Effector memory CD8-positive, alpha-beta T cell (primary cell): ENCODE measurements around the gene CLCN4.

Experiments used
- ATAC-seq: fragments of 150-1000 bp; cut with Tn5 transposase; replicated peaks from 2 replicates; pipeline ENCODE4 v1.10.0; 2021; ENCODE audit warnings: mild to moderate bottlenecking, moderate library complexity
- DNase-seq, 3 experiments: peaks; one replicate each; pipeline ENCODE4 v3.0.0; 2021
- H3K27ac Mint-ChIP-seq, 2 donors: one replicate each; pipeline ENCODE4 v1.8.0; 2022; ENCODE audit warnings: mild to moderate bottlenecking in 2 of 2, mixed read lengths in 2 of 2, moderate library complexity in 2 of 2
- H3K27me3 Mint-ChIP-seq, 2 donors: one replicate each; pipeline ENCODE4 v1.8.0; 2022; ENCODE audit warnings: mixed read lengths in 2 of 2
- H3K36me3 Mint-ChIP-seq: one replicate; pipeline ENCODE4 v1.8.0; 2022; ENCODE audit warnings: mild to moderate bottlenecking, moderate library complexity, mixed read lengths; ENCODE audit not compliant: insufficient read depth
- H3K4me1 Mint-ChIP-seq, 2 donors: one replicate each; pipeline ENCODE4 v1.8.0; 2022; ENCODE audit warnings: low read depth in 2 of 2, mixed read lengths in 2 of 2
- H3K4me3 Mint-ChIP-seq, 2 donors: one replicate each; pipeline ENCODE4 v1.8.0; 2022; ENCODE audit warnings: mild to moderate bottlenecking in 2 of 2, mixed read lengths in 2 of 2, moderate library complexity in 2 of 2
- H3K9me3 Mint-ChIP-seq, 2 donors: one replicate each; pipeline ENCODE4 v1.8.0; 2022; ENCODE audit warnings: mixed read lengths in 2 of 2

The CLCN4 gene

DNA sequence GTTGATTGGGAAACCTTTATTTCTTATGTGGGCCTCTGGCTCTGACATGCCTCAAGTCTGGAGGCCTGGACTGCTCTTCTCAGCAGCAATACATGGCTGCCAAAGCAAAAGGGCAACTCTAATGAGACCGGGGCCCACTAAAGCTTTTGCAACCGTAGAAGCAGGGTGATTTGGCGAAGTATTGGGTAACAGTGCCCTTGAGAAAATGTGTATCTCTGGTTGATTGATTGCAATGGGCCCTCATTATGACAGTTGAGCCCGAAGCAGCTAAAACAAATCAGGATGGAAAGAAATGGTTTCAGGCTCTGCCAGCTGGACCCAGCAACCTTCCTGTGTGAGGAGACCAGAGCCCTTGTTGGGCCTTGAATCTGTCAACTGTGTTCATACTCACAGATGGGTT lies 73.4 kb downstream of the CLCN4 start:
- H3K9me3 Mint-ChIP-seq, result peaks cover 0 to 7% of the 10 kb centered on the region in 2 donors
- DNase-seq, result no peak
- H3K4me1 Mint-ChIP-seq, result no peaks in the 10 kb centered on the region
- no peaks in the 10 kb centered on the region for H3K36me3 Mint-ChIP-seq
- no peak for ATAC-seq
- H3K27ac Mint-ChIP-seq, result no peak overlapping the region
- H3K4me3 Mint-ChIP-seq, result no peak overlapping the region
- peaks cover 6 to 8% of the 10 kb centered on the region in 2 donors for H3K27me3 Mint-ChIP-seq

DNA sequence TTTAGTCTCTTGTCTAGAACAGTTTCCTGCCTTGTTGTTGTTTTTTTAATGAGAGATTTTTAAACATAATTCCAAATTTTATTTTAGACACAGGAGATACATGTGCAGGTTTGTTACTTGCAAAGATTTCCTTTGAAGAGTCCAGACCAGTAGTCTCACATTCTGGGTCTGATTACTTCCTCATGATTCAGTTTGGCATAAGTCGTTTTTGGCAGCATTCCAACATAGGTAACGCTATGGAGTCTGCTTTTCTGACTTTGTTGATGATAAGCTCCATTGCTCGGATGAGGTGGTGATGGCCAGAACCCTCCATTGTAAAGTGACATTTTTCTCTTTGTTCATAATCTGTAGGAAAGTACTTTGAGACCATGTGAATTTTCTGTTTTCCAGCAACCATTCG lies 74.7 kb downstream of the CLCN4 start:
- peaks cover 0 to 2% of the 10 kb centered on the region in 2 donors for H3K9me3 Mint-ChIP-seq
- no peak overlapping the region for H3K27ac Mint-ChIP-seq
- no peaks in the 10 kb centered on the region for H3K4me1 Mint-ChIP-seq
- peaks cover under 1 to 2% of the 10 kb centered on the region in 2 donors for H3K27me3 Mint-ChIP-seq
- ATAC-seq, result no peak
- no peak for DNase-seq
- no peak overlapping the region for H3K4me3 Mint-ChIP-seq
- H3K36me3 Mint-ChIP-seq, result no peaks in the 10 kb centered on the region

DNA sequence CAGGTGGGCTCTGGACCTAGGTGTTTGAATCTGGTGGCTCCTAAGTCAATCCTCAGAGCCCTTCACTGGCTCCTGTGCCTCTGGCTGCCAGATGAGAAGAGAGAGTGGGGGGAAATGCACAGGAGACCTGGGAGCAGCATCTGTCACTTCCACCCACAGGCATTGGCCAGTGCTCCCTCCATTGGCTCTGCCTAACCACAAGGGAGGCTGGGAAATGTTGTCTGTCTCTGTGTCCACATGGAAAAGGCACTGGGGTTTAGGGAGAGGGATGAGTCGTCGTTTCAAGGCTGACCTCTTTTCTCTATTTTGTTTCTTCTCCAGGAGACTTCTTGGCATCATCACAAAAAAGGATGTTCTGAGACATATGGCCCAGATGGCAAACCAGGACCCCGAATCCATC lies 76.4 kb downstream of the CLCN4 start:
- no peaks in the 10 kb centered on the region for H3K9me3 Mint-ChIP-seq
- H3K4me3 Mint-ChIP-seq, result no peak overlapping the region
- H3K27ac Mint-ChIP-seq, result no peak overlapping the region
- no peaks in the 10 kb centered on the region for H3K4me1 Mint-ChIP-seq
- DNase-seq (no peak), ATAC-seq (no peak)
- H3K36me3 Mint-ChIP-seq, result no peaks in the 10 kb centered on the region
- no peaks in the 10 kb centered on the region for H3K27me3 Mint-ChIP-seq

GRCh38 chrX:10233696-10234095 lies 76.9 kb downstream of the CLCN4 start:
- Mint-ChIP-seq H3K36me3 (no peaks in the 10 kb centered on the region), H3K4me3 (no peak overlapping the region), H3K9me3 (no peaks in the 10 kb centered on the region), H3K27ac (no peak overlapping the region), H3K4me1 (no peaks in the 10 kb centered on the region), H3K27me3 (no peaks in the 10 kb centered on the region)
- no peak for DNase-seq
- ATAC-seq, result no peak

DNA sequence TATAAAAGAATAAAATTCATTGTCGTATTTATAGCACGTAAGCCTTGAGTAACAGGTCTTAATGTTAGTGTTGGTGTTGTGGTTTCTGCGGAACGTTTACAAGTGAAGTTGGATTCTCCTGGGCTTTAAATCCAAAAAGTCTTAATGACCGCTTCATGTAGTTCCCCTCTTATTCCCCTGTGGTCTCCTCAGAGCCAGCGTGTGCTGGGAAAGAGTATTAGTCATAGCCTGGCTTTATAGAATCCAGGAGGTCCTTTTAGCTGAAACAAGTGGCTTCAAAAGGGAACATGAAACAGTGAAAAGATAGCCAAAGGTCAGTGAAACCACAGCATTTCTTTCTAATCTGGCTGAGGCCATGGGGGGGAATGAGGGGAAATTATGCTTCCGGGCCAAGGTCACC lies 79.1 kb downstream of the CLCN4 start:
- no peaks in the 10 kb centered on the region for H3K36me3 Mint-ChIP-seq
- no peaks in the 10 kb centered on the region for H3K4me1 Mint-ChIP-seq
- no peak overlapping the region for H3K27ac Mint-ChIP-seq
- no peak overlapping the region for H3K4me3 Mint-ChIP-seq
- no peaks in the 10 kb centered on the region for H3K9me3 Mint-ChIP-seq
- ATAC-seq (no peak), DNase-seq (no peak)
- no peaks in the 10 kb centered on the region for H3K27me3 Mint-ChIP-seq

DNA sequence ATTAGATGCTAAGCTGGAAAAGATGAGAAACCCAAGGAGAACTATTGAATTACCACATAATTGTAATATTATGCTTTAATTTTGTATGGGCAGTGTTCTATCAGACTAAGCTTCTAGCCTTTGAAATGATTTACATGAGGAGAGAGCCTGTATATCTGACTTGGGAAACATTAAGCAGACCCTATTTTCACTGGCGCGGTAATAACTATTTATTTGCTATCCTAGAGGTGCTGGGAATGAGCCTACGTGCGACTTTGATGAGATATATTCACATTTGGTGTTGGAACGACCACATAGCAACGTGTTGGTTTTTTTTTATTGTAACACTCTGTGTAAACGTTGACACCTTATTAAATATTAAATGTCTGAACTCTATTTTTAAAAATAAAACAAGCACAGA lies 80.5 kb downstream of the CLCN4 start:
- Mint-ChIP-seq H3K4me1 (no peaks in the 10 kb centered on the region), H3K9me3 (no peaks in the 10 kb centered on the region), H3K27me3 (no peaks in the 10 kb centered on the region), H3K4me3 (no peak overlapping the region), H3K27ac (no peak overlapping the region), H3K36me3 (no peaks in the 10 kb centered on the region)
- ATAC-seq (no peak), DNase-seq (no peak)

GRCh38 chrX:10239611-10240064 lies 82.9 kb downstream of the CLCN4 start:
- H3K27ac Mint-ChIP-seq, result no peak overlapping the region
- ATAC-seq (no peak), DNase-seq (no peak)
- H3K9me3 Mint-ChIP-seq, result no peaks in the 10 kb centered on the region
- no peaks in the 10 kb centered on the region for H3K27me3 Mint-ChIP-seq
- H3K36me3 Mint-ChIP-seq, result no peaks in the 10 kb centered on the region
- H3K4me1 Mint-ChIP-seq, result no peaks in the 10 kb centered on the region
- no peak overlapping the region for H3K4me3 Mint-ChIP-seq

DNA sequence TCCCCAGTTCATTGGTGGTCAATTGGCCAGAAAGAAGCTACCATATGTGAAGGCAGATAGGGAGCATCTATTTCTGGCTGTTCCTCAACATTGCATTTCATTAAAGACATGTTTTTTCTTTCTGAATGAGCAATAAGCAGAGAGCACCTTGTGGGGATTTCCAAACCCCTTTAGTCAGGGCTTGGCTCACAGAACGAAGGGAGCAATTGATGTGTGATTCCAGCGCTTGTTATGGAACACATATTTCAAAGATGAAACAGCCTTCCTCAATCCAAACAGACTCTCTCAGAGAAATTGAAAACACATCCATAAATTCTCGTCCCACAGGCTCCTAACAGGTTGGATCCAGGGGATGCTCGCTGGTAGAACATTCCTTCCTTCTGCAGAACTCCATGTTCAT lies 84.1 kb downstream of the CLCN4 start:
- no peak for DNase-seq
- no peak overlapping the region for H3K27ac Mint-ChIP-seq

GRCh38 chrX:10242026-10242425 lies 85.3 kb downstream of the CLCN4 start:
- ATAC-seq, result no peak
- H3K36me3 Mint-ChIP-seq, result no peaks in the 10 kb centered on the region
- DNase-seq, result no peak
- H3K27ac Mint-ChIP-seq, result no peak overlapping the region
- H3K27me3 Mint-ChIP-seq, result no peaks in the 10 kb centered on the region
- no peaks in the 10 kb centered on the region for H3K4me1 Mint-ChIP-seq
- no peak overlapping the region for H3K4me3 Mint-ChIP-seq
- H3K9me3 Mint-ChIP-seq, result no peaks in the 10 kb centered on the region

More for the DNA sequence above, 84.1 kb downstream of the CLCN4 start:
- ATAC-seq, result no peak
- Mint-ChIP-seq H3K4me3 (no peak overlapping the region), H3K4me1 (no peaks in the 10 kb centered on the region), H3K27me3 (no peaks in the 10 kb centered on the region), H3K36me3 (no peaks in the 10 kb centered on the region), H3K9me3 (no peaks in the 10 kb centered on the region)

DNA sequence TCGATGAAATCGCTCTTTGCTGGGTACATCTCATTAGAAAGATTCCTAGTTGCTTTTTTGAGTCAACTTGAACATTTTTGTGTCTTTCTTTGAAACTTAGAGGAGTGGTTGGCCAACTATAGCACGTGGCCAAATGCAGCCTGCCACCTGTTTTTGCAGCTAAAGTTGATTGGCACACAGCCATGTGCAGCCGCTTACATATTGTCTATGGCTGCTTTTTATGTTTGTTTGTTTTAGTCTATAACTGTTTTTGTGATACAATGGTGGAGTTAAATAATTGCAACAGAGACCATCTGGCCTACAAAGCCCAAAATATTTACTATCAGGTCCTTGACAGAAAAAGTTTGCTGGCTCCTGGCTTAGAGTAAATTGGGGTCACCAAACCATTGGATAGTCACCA lies 86.3 kb downstream of the CLCN4 start:
- H3K4me1 Mint-ChIP-seq, result no peaks in the 10 kb centered on the region
- DNase-seq, result no peak
- no peaks in the 10 kb centered on the region for H3K27me3 Mint-ChIP-seq
- no peak for ATAC-seq
- H3K4me3 Mint-ChIP-seq, result no peak overlapping the region
- H3K36me3 Mint-ChIP-seq, result no peaks in the 10 kb centered on the region
- no peak overlapping the region for H3K27ac Mint-ChIP-seq
- no peaks in the 10 kb centered on the region for H3K9me3 Mint-ChIP-seq

- DNase-seq (no peak), ATAC-seq (no peak)
- Mint-ChIP-seq H3K4me3 (no peak overlapping the region), H3K27ac (no peak overlapping the region), H3K36me3 (no peaks in the 10 kb centered on the region), H3K4me1 (no peaks in the 10 kb centered on the region), H3K9me3 (no peaks in the 10 kb centered on the region), H3K27me3 (no peaks in the 10 kb centered on the region)
These were observed 88.3 kb downstream of the CLCN4 start for GRCh38 chrX:10244915-10245622.

DNA sequence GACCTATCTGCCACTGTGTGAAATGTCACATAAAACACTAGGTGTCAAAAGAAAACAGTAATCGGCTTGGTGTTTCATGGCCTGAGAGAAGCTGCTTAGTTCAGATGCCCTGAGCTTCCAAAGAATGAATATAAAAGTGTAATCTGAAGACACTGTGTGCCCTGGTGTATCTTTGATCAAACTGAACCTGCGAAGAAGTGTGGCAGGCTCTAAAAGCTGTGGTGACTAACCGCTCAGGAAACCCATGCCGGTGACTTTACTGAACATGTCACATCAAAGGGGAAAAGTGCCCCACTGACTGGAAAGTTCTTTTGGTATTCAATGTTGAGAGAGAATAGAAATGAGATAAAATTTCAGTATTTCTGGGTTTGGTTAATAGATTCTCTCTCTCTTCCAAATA lies 89.1 kb downstream of the CLCN4 start:
- Mint-ChIP-seq H3K27me3 (no peaks in the 10 kb centered on the region), H3K36me3 (no peaks in the 10 kb centered on the region), H3K4me3 (no peak overlapping the region), H3K4me1 (no peaks in the 10 kb centered on the region), H3K9me3 (no peaks in the 10 kb centered on the region), H3K27ac (no peak overlapping the region)
- no peak for ATAC-seq
- no peak for DNase-seq

GRCh38 chrX:10246297-10246696 lies 89.5 kb downstream of the CLCN4 start:
- Mint-ChIP-seq H3K36me3 (no peaks in the 10 kb centered on the region), H3K4me1 (no peaks in the 10 kb centered on the region), H3K9me3 (no peaks in the 10 kb centered on the region), H3K27me3 (no peaks in the 10 kb centered on the region), H3K4me3 (no peak overlapping the region), H3K27ac (no peak overlapping the region)
- DNase-seq (no peak), ATAC-seq (no peak)

- DNase-seq (no peak), ATAC-seq (no peak)
- no peak overlapping the region for H3K27ac Mint-ChIP-seq
- no peaks in the 10 kb centered on the region for H3K9me3 Mint-ChIP-seq
- no peak overlapping the region for H3K4me3 Mint-ChIP-seq
- no peaks in the 10 kb centered on the region for H3K4me1 Mint-ChIP-seq
- H3K36me3 Mint-ChIP-seq, result no peaks in the 10 kb centered on the region
- H3K27me3 Mint-ChIP-seq, result no peaks in the 10 kb centered on the region
These were observed 90.1 kb downstream of the CLCN4 start for GRCh38 chrX:10246846-10247245.

DNA sequence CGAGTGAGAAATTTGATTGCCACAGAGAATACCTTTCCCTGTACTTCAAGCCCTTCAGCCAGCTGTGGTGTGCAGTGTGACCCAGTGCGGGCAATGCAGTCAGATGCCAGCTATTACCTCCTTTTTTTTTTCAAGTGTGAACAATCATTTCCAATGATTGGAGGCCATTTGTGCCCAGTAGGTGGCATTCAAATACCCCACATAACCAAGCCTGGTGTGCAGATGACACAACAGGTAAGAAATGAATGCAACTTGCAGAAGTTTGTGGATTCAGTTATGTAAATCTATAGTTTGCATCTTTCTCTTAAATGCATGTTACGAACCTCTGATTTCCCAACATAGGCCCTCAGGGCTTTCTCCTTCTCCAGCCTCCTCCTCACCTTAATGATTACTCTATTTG lies 98.0 kb downstream of the CLCN4 start:
- Mint-ChIP-seq H3K4me1 (no peaks in the 10 kb centered on the region), H3K27me3 (no peaks in the 10 kb centered on the region), H3K4me3 (no peak overlapping the region), H3K9me3 (no peaks in the 10 kb centered on the region), H3K27ac (no peak overlapping the region), H3K36me3 (no peaks in the 10 kb centered on the region)
- ATAC-seq (no peak), DNase-seq (no peak)
